ENCODE data around the gene KSR1. TPM values are rescaled to one million over a fixed set of nuclear protein-coding genes. Genes with fewer than 3 reads are reported as not detected.

Gene KSR1
- total and polyA plus RNA-seq, 10 of the 15 experiments (the other 5 are each of a cell fraction or from before 2014, with no cell fraction given) = 0.97 to 66.6 (median 22.9) TPM

DNA sequence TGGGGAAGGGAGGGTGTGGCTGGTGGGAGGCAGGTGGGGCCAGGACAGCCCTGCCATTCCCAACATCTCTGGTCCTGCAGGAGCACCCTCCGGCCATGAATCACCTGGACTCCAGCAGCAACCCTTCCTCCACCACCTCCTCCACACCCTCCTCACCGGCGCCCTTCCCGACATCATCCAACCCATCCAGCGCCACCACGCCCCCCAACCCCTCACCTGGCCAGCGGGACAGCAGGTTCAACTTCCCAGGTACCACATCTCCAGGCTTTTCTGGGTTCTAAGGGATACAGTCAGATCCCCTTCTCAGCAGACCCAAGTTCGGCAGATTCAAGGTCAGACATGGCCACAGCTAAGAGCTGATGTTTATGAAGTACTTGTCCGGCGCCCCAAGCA, 140.9 kb downstream of the KSR1 start:
- Histone ChIP-seq H2AFZ (ENCODE audit: control insufficient read depth, low read depth, low read length) (no peak overlapping the region), H3K27ac (ENCODE audit: control insufficient read depth, insufficient read depth) (no peak overlapping the region), H3K27me3 (replicated peaks in 1 of 2; ENCODE audit: control insufficient read depth in 2 of 2, insufficient read depth in 2 of 2, low read length in 1 of 2) (no peaks in the 10 kb centered on the region), H3K36me3 (ENCODE audit: control insufficient read depth in 2 of 2, insufficient read depth in 2 of 2, low read length in 1 of 2) (peaks cover 7 to 31% of the 10 kb centered on the region in 2 experiments; a peak in 3 of 4 replicates), H3K4me1 (ENCODE audit: control insufficient read depth, insufficient read depth, low read length) (no peaks in the 10 kb centered on the region), H3K9ac (ENCODE audit: control insufficient read depth, insufficient read depth, low read length) (no peak overlapping the region), H3K9me3 (replicated peaks; ENCODE audit: control insufficient read depth, insufficient read depth, low read length) (no peaks in the 10 kb centered on the region), H3K4me3 (no peak overlapping the region), H4K20me1 (ENCODE audit: control insufficient read depth, insufficient read depth) (no peaks in the 10 kb centered on the region), H3K4me2 (ENCODE audit: control insufficient read depth, insufficient read depth) (no peak overlapping the region), H3K79me2 (ENCODE audit: control insufficient read depth, insufficient read depth, low read length) (no peaks in the 10 kb centered on the region)
- ChIA-PET SMC1A (ENCODE audit: uncharacterized antibody, unreplicated experiment) (interaction anchor here (0.8 to 1.2 kb wide), 2 partner anchors 243 to 360 kb away, joined by 3 read pairs; no protein-coding TSS in a partner anchor), CTCF (interaction anchor here (1.0 to 9.1 kb wide), 8 partner anchors 55 to 358 kb away, joined by 3 to 129 read pairs (median 5); partner anchors contain the start of gene KSR1), RAD21 (ENCODE audit: unreplicated experiment) (interaction anchor here (0.7 to 4.2 kb wide), 6 partner anchors 8 to 216 kb away, joined by 3 to 54 read pairs (median 4); partner anchors contain the start of gene KSR1), POLR2A (interaction anchor here (1.1 kb wide), 1 partner anchor 135 kb away, joined by 4 read pairs; no protein-coding TSS in a partner anchor)
- intact Hi-C loops (cut with micrococcal nuclease; ENCODE audit: unreplicated experiment) = no loop called here
- BruUV-seq (replicated peaks) = no TSS peak
- DNase-seq (ENCODE audit: low read depth, low spot score) (no peak), ATAC-seq (no peak), FAIRE-seq (no peak)
- 77% methylated on average over 10 of the region's 10 CpGs for WGBS (ENCODE audit: insufficient coverage, insufficient replicate concordance, low lambda C conversion rate, missing lambda C conversion rate)
- in situ Hi-C loops (cut with MboI) = loop anchor here (5.0 kb wide), 3 partner anchors 140 to 245 kb away; partner anchors contain the start of gene KSR1
- TF ChIP-seq MEF2A (IDR thresholded peaks at IDR 0.05; ENCODE audit: insufficient read depth, low read depth, low read length) = no peak
- no peak for TF ChIP-seq BMI1 (IDR thresholded peaks at IDR 0.05; ENCODE audit: borderline replicate concordance)
- no peak for TF ChIP-seq ZNF207 (IDR thresholded peaks at IDR 0.05; ENCODE audit: borderline replicate concordance)
- TF ChIP-seq YY1 (IDR thresholded peaks at IDR 0.05; ENCODE audit: low read depth, low read length) = no peak
- no peak for TF ChIP-seq IKZF2 (IDR thresholded peaks at IDR 0.05)
- no peak for TF ChIP-seq NFIC (IDR thresholded peaks at IDR 0.05; ENCODE audit: low read depth, low read length)
- no peak for TF ChIP-seq PML (IDR thresholded peaks at IDR 0.05; ENCODE audit: low read length)
- no peak for TF ChIP-seq BCL11A (IDR thresholded peaks at IDR 0.05; ENCODE audit: low read depth, low read length)
- TF ChIP-seq, protein P1, sequence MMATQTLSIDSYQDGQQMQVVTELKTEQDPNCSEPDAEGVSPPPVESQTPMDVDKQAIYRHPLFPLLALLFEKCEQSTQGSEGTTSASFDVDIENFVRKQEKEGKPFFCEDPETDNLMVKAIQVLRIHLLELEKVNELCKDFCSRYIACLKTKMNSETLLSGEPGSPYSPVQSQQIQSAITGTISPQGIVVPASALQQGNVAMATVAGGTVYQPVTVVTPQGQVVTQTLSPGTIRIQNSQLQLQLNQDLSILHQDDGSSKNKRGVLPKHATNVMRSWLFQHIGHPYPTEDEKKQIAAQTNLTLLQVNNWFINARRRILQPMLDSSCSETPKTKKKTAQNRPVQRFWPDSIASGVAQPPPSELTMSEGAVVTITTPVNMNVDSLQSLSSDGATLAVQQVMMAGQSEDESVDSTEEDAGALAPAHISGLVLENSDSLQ (IDR thresholded peaks at IDR 0.05) = no peak
- TF ChIP-seq FOXM1 (IDR thresholded peaks at IDR 0.05; ENCODE audit: low read depth, low read length) = no peak
- no peak for TF ChIP-seq MTA2 (IDR thresholded peaks at IDR 0.05; ENCODE audit: low read depth)
- TF ChIP-seq RELA (IDR thresholded peaks at IDR 0.05; ENCODE audit: borderline replicate concordance, partially characterized antibody) = no peak
- TF ChIP-seq MTA3 (IDR thresholded peaks at IDR 0.05; ENCODE audit: borderline replicate concordance, low read length) = no peak
- TF ChIP-seq BHLHE40 (IDR thresholded peaks at IDR 0.05; ENCODE audit: borderline replicate concordance in 1 of 2, low read depth in 2 of 2, low read length in 1 of 2) = no peak
- TF ChIP-seq LARP7 (IDR thresholded peaks at IDR 0.05) = no peak
- TF ChIP-seq PAX5 (IDR thresholded peaks at IDR 0.05; ENCODE audit: borderline replicate concordance, low read depth, low read length) = no peak
- TF ChIP-seq, protein P2, sequence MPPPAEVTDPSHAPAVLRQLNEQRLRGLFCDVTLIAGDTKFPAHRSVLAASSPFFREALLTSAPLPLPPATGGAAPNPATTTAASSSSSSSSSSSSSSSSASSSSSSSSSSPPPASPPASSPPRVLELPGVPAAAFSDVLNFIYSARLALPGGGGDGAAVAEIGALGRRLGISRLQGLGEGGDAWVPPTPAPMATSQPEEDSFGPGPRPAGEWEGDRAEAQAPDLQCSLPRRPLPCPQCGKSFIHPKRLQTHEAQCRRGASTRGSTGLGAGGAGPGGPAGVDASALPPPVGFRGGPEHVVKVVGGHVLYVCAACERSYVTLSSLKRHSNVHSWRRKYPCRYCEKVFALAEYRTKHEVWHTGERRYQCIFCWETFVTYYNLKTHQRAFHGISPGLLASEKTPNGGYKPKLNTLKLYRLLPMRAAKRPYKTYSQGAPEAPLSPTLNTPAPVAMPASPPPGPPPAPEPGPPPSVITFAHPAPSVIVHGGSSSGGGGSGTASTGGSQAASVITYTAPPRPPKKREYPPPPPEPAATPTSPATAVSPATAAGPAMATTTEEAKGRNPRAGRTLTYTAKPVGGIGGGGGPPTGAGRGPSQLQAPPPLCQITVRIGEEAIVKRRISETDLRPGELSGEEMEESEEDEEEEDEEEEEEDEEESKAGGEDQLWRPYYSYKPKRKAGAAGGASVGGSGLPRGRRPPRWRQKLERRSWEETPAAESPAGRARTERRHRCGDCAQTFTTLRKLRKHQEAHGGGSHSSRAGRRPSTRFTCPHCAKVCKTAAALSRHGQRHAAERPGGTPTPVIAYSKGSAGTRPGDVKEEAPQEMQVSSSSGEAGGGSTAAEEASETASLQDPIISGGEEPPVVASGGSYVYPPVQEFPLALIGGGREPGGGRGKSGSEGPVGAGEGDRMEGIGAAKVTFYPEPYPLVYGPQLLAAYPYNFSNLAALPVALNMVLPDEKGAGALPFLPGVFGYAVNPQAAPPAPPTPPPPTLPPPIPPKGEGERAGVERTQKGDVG (CRISPR knock-in tag; IDR thresholded peaks at IDR 0.05) = no peak
- TF ChIP-seq SREBF1 (IDR thresholded peaks at IDR 0.05; ENCODE audit: low read length) = no peak
- TF ChIP-seq FOS (IDR thresholded peaks at IDR 0.05; ENCODE audit: borderline replicate concordance, extremely low read depth, insufficient read length) = no peak
- TF ChIP-seq, protein P3, sequence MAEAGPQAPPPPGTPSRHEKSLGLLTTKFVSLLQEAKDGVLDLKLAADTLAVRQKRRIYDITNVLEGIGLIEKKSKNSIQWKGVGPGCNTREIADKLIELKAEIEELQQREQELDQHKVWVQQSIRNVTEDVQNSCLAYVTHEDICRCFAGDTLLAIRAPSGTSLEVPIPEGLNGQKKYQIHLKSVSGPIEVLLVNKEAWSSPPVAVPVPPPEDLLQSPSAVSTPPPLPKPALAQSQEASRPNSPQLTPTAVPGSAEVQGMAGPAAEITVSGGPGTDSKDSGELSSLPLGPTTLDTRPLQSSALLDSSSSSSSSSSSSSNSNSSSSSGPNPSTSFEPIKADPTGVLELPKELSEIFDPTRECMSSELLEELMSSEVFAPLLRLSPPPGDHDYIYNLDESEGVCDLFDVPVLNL (IDR thresholded peaks at IDR 0.05; ENCODE audit: low read depth, low read length) = no peak

All from GM12878 (cell line).